GM18499 (cell line): ENCODE data around the gene RGS9.
"Not testable (repeated sequence)": the region's sequence is repeated elsewhere in the genome, so short reads cannot be mapped to it uniquely, and the experiment has no call there.

Experiments used
- ATAC-seq: cut with Tn5 transposase; IDR thresholded peaks from one replicate; pipeline ENCODE4 v1.9.1; 2021; ENCODE audit warnings: moderate number of reproducible peaks; ENCODE audit not compliant: insufficient read depth, unreplicated experiment

The RGS9 gene

DNA sequence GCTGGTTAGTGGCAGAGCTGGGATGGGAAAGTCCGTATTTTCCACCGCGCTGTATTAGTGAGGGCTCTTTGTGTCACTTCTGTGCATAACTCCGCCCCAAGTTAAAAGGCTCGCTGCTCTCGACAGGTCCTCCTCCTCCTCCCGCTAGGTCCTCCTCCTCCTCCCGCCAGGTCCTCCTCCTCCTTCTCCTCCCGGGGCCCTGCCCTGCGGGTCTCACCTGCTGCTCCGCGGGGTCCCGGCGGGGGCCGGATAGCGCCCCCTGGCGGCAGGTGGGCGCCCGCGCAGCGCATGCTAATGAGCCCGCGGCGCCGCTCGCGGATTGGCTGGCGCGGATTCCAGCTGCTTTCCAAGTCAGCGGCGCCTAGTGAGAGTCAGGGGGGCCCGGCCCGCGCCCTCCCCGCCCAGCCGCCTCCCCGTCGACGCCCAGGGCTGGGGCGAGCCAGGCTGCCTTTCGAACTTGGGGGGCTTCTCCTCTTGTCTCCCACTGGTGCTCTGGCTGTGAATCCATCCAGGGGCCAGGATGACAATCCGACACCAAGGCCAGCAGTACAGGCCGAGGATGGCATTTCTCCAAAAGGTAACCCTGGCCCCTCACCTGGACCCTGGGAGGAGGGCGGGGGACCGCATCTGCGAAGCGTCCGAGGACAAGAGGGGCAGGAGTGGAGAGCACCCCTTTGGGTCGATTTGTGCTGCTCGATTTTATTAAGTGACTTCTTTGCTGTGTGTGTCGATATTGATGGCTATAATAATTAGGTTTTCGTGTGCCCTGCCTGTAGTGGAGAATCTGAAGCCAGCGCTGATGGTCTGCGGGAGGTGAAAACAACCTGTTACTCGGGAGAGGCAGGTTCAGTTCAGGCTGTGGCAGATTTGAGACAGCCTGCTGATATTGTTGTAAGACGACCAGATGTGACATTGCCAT is at the start of gene RGS9:
Gene RGS9 (plus strand): TSS at position 350 of the 919 bp plus-strand sequence. CDS start 171 bp downstream, at position 521.
- ATAC-seq, result peak; percentile 74

- ATAC-seq, result no peak
Observed at GRCh38 chr17:65088621-65089360, 48.4 kb upstream of the RGS9 start.

DNA sequence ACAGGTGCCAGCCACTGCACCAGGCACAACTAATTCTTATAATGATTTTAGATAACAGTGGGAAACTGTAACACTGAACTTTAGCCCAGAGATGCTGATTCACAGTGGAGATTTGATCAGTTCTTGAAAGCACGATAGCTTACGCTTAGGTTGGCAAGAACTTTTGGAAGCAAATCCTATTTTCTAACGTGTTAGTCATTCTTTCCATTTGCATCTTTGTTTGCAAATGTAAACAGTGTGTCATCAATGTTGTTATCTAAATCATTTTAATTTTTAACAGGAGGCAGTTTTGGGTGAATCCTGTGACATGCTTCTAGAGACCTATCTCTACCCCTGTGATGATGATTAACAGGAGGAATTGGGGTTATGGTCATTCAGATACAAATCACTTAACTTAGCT is 44.9 kb upstream of the RGS9 start:
- no peak for ATAC-seq

GRCh38 chr17:65092721-65093356 is 44.3 kb upstream of the RGS9 start:
- not testable (repeated sequence) for ATAC-seq

DNA sequence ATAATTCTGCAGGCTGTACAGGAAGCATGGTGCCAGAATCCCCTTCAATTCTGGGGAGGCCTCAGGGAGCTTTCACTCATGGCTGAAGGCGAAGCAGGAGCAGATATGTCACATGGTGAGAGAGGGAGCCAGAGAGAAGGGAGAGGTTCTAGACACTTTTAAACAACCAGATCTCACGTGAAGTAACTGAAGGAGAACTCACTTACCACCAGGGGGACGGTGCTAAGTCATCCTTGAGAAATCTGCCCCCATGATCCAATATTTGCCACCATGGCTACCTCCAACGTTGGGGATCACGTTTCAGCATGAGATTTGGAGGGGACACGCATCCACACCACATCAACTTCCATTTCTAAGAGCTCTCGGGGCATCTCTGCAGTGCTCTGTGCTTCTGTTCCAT is 43.2 kb upstream of the RGS9 start:
- ATAC-seq, result no peak

GRCh38 chr17:65095465-65095864 is 41.7 kb upstream of the RGS9 start:
- ATAC-seq, result no peak

DNA sequence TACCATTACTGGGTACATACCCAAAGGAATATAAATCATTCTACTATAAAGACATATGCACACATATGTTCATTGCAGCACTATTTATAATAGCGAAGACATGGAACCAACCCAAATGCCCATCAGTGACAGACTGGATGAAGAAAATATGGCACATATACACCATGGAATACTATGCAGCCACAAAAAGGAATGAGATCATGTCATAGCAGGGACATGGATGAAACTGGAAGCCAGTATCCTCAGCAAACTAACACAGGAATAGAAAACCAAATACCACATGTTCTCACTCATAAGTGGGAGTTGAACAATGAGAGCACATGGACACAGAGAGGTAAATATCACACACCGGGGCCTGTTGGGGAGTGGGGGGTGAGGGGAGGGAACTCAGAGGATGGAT is 40.8 kb upstream of the RGS9 start:
- ATAC-seq, result not testable (repeated sequence)

DNA sequence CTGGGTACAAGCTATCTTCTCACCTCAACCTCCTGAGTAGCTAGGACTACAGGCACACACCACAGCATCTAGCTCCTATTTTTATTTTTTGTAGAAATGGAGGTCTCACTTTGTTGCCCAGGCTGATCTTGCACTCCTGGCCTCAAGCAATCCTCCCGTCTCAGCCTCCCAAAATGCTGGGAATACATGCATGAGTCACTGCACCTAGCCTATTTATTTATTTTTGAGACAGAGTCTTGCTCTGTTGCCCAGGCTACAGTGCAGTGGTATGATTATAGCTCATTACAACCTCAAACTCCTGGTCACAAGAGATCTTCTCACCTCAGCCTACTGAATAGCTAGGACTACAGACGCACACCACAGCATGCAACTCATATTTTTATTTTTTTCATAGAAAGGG is 40.1 kb upstream of the RGS9 start:
- no peak for ATAC-seq

DNA sequence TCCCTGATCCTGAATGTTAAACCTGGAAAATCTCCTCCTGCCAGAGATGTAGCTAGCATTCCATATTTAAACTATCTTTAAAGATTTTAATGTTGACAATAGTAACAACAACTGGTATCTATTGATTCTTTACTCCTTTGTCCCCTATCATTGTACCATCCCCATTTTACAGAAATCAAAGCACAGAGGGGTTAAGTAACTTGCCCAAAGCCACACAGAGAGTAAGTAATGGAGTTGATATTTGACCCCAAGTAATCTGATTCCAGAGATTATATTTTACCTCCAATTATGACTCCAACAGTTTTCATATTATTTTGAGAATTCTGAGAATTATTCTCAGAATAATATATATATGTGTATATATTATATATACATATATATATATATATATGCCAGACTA is 37.7 kb upstream of the RGS9 start:
- ATAC-seq, result no peak

DNA sequence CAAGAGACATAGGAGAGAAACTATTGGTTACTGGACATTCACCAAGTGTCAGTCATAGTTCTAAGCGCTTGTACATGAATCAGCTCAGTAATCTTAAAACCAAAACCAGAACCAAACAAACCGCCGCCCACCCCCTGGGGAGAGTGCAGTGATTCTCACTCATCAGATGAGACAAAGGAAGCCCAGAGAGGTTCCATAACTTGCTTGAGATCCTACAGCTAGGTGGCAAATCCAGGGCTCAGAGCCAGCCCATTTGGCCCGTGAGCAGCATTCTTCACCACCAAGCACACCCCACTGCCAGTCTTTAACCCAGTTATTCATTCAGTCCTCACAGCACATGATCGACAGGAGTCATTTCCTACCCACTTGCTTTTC is 37.2 kb upstream of the RGS9 start:
- ATAC-seq, result peak; percentile 56

DNA sequence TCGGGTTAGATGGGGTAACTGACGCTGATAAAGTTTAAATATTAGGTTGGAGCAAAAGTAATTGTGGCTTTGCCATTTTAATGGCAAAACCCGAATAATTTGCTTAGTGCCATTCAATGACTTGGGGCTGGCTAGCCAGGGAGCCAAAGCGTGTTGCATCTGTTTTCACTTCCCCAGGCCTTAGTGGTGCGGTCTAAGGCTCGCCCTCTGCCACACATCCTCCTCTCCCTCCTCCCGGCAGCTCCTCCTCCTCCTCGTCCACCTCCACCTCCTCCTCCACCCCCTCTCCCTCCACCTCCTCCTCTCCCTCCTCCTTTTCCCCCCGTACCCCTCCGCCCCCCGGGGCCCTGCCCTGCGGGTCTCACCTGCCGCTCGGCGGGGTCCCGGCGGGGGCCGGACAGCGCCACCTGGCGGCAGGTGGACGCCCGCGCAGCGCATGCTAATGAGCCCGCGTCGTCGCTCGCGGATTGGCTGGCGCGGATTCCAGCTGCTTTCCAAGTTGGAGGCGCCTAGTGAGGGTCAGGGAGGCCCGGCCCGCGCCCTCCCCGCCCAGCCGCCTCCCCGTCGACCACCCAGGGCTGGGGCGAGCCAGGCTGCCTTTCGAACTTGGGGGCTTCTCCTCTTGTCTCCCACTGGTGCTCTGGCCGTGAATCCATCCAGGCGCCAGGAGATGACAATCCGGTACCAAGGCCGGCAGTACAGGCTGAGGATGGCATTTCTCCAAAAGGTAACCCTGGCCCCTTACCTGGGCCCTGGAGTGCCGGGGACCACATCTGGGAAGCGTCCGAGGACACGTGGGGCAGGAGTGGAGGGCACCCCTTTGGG is 36.6 kb upstream of the RGS9 start:
- peak; percentile 63 for ATAC-seq

DNA sequence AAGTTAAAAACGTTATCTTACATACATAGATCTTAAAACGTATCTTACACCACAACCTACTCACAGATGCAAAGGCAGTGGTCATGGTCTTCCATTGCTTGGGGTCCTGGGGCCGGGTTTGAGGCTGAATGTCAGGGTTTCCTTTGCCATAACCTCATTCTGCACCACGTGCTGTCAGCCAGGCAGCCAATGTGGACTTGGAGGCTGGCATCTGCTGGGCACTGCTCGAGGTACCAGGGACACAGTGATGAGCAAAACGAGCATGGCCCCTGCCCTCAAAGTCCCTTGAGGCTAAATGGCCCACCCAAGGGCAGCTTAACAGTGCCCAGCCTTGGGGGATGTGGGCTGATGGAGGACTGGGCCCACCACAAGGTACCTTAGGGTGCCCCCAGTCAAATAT is 35.8 kb upstream of the RGS9 start:
- ATAC-seq, result no peak

DNA sequence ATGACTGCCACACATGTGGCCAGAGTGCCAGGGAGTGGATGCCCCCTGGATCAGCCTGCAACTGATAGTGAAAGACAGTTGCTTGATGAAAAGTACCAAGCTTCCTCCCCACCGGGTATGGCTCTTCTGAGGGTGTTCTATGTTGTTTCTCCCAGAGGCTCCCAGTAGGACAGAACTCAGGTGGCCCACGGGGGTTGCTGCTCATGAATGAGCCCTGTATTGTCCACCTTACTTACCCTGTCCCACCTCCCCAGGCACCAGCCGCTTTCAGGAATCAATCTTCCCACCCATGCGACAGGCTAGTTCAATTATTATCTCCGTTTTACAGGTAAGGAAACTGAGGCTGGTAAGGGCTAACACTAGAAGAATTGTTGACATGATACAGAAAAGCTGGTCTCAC is 34.9 kb upstream of the RGS9 start:
- ATAC-seq, result no peak

- no peak for ATAC-seq
Observed at GRCh38 chr17:65102788-65103187, 34.4 kb upstream of the RGS9 start.

DNA sequence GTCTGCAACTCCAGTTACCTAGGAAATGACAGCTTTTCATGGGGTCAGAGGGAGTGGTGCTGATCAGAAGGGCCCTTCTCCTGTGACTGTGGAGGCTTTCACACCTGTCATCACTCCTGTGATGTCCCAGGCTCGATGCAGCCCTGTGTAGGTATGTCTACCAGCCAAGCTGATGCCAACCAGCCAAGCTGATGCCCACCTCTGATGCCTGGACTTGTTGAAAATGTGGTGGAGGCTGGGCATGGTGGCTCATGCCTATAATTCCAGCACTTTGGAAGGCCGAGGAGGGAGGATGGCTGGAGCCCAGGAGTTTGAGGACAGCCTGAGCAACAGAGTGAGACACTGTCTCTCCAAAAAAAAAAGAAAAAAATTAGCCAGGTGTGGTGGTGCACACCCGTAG is 33.7 kb upstream of the RGS9 start:
- no peak for ATAC-seq

GRCh38 chr17:65103896-65104295 is 33.3 kb upstream of the RGS9 start:
- no peak for ATAC-seq

DNA sequence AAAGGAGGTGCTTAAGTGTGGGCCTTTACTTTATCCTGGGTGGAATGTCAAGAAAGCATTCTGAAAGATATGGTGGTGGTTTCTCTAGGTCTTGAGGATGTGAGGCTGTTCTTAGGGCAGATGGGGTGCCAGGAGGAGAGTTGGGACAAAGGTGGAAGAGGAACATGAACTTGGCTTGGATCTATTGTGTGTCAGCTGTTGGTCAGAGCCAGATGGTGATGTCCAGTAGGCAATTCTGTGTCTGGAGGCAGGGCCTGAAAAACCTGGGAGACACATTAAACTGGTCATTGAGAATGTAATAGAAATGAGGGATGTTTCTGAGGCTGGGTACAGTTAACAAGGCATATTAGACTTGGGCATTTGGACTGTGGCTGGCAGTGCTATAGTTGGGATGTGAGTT is 32.6 kb upstream of the RGS9 start:
- ATAC-seq, result no peak

GRCh38 chr17:65104973-65105372 is 32.2 kb upstream of the RGS9 start:
- ATAC-seq, result no peak

DNA sequence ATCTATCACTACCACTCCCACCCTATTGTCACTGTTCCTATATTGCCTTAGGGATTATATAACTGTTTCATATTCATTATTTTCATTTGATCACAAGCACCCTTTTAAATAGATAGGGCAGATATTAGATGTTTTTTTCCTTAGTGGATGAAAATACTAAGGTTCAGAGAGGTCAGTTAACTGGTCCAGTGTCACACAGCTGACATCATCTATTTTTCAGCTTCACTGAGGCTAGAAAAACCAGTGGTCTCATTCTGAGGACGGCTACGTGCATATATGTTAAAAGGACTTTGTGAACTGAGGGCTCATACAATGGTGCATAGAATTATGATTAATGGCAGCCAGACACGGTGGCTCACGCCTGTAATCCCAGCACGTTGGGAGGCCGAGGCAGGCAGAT is 29.0 kb upstream of the RGS9 start:
- no peak for ATAC-seq

- no peak for ATAC-seq
Observed at GRCh38 chr17:65109543-65109942, 27.6 kb upstream of the RGS9 start.
